ENCODE results near the gene SECTM1.

DNA sequence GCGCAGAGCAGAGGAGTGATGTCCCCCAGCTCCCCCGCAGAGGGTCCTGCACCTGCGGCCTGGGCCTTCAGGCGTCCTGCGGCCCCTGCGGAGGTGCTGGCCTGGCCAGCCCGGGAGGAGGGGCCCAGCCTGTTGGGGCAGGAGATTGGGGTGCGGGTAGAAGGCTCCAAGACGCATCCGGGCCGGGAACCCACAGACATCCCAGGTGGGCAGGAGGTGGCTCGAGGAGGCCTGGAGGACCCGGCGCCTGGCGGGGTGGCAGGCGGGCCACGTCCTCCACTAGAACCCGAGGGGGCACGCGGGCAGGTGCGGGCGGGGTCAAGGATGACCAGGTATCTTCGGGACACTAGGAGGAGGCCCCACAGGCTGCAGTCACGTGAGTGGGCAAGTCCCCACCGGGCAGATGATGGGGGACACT is 647 bp upstream of the SECTM1 start:
- TF ChIP-seq EZH2 (IDR thresholded peaks at IDR 0.05; ENCODE audit: insufficient read depth, poor library complexity, severe bottlenecking) (no peak), EZH2phosphoT487 (IDR thresholded peaks at IDR 0.05; ENCODE audit: insufficient read depth, low read depth) (no peak)

Data from GM23248 (cell line).